Heart left ventricle (tissue), 13 donors: ENCODE measurements around the gene ZNG1B.
"Not testable (repeated sequence)": the region's sequence is repeated elsewhere in the genome, so short reads cannot be mapped to it uniquely, and the experiment has no call there.

Experiments
- POLR2A ChIP-seq, 2 donors: fragments of 450-650 bp; IDR thresholded peaks; one replicate each; pipeline ENCODE4 v1.6.1; 2017; ENCODE audit warnings: antibody characterized with exemption in 2 of 2, mild to moderate bottlenecking in 2 of 2, moderate library complexity in 2 of 2
- TF ChIP-seq, protein P1 (sequence below), 12 donors: fragments of 200-600 bp; sonication (generic) in 4 of 12; IDR thresholded peaks; one replicate each; pipeline versions ENCODE4 v1.5.0 to v1.8.0; 2018 to 2022; ENCODE audit warnings: antibody characterized with exemption in 12 of 12, mild to moderate bottlenecking in 5 of 12
- donor health status: ischemic (EF 13 %, LVEDD 7.1; RV severe dilation, severe dysfunction).
- donor health status: DM: no; HTN: yes; CAD: no.
- donor health status: DM: no; HTN: no; CAD: no.
- donor health status: ischemic (EF 25% LVEDD 6.9; RV normal size, moderate dysfunction).
- donor health status: ischemic (EF 25% LVEDD 5.7; RV mildly dilated, moderate dysfunction).
- donor health status: ischemic (EF 35%, LVEDD 5.7; RV mildly dilated, moderate dysfunction).
- donor health status: nonischemic (EF 11% LVEDD 7.7; RV severe dilation, severe dysfunction).
- donor health status: DM: yes; HTN: yes; CAD: no.
- donor health status: PGD.
- donor health status: ischemic (EF 29% LVEDD 5.4; RV normal size, mild dysfunction).
- donor health status: nonischemic (EF 23%, LVEDD 6.1; RV moderate dilation, normal function).

DNA sequence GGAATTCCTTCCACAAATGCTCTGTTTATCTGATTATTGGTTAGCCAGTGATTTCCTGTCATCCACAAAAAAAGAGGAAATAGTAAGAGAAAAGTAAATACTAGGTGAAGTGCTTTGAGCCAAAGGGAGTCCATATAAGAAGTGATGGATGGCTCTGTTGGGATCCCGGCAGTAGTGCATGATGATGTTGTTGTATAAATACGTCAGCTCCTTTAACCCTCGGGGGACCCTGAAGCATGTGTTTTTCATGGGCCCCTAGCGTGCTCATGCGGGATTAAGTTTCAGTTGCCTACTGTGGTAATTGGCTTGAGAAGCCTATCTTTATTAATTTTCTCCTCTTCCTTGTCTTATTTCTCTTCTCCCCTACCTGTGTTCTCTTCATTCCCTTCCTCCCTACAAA is 24.7 kb upstream of the ZNG1B start:
- TF ChIP-seq, protein P1, sequence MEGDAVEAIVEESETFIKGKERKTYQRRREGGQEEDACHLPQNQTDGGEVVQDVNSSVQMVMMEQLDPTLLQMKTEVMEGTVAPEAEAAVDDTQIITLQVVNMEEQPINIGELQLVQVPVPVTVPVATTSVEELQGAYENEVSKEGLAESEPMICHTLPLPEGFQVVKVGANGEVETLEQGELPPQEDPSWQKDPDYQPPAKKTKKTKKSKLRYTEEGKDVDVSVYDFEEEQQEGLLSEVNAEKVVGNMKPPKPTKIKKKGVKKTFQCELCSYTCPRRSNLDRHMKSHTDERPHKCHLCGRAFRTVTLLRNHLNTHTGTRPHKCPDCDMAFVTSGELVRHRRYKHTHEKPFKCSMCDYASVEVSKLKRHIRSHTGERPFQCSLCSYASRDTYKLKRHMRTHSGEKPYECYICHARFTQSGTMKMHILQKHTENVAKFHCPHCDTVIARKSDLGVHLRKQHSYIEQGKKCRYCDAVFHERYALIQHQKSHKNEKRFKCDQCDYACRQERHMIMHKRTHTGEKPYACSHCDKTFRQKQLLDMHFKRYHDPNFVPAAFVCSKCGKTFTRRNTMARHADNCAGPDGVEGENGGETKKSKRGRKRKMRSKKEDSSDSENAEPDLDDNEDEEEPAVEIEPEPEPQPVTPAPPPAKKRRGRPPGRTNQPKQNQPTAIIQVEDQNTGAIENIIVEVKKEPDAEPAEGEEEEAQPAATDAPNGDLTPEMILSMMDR (IDR thresholded peaks at IDR 0.05) = not testable (repeated sequence)
- TF ChIP-seq POLR2A (IDR thresholded peaks at IDR 0.05) = not testable (repeated sequence)
